KMS-11 (cell line): Measurements from ENCODE around the gene NCK2.
"Not testable (repeated sequence)": the region's sequence is repeated elsewhere in the genome, so short reads cannot be mapped to it uniquely, and the experiment has no call there.

Experiments used
- H2AFZ ChIP-seq: fragments of 200-600 bp; sonication (generic); 2 replicates; pipeline ENCODE4 v1.6.1; 2016; ENCODE audit warnings: antibody characterized with exemption, mixed run types, low read depth
- H3K27ac ChIP-seq: fragments of 200-600 bp; sonication (generic); 2 replicates; pipeline ENCODE4 v1.6.1; 2016; ENCODE audit warnings: mild to moderate bottlenecking, mixed run types
- H3K27me3 ChIP-seq: fragments of 200-600 bp; sonication (generic); 2 replicates; pipeline ENCODE4 v1.6.1; 2017; ENCODE audit warnings: mild to moderate bottlenecking, low read depth, mixed run types, moderate library complexity; ENCODE audit not compliant: insufficient read depth
- H3K36me3 ChIP-seq: fragments of 200-600 bp; sonication (generic); 2 replicates; pipeline ENCODE4 v1.6.1; 2017; ENCODE audit warnings: mild to moderate bottlenecking, mixed run types; ENCODE audit not compliant: insufficient read depth
- H3K4me1 ChIP-seq: fragments of 200-600 bp; sonication (generic); 2 replicates; pipeline ENCODE4 v1.6.1; 2016; ENCODE audit warnings: mild to moderate bottlenecking, low read depth, mixed run types; ENCODE audit not compliant: poor library complexity, severe bottlenecking
- H3K4me2 ChIP-seq: fragments of 200-600 bp; sonication (generic); 2 replicates; pipeline ENCODE4 v1.7.0; 2016; ENCODE audit warnings: mild to moderate bottlenecking, mixed run types
- H3K4me3 ChIP-seq: fragments of 200-600 bp; sonication (generic); IDR thresholded peaks from 2 replicates; pipeline ENCODE4 v1.6.1; 2017; ENCODE audit warnings: low read depth, low read length, mixed read lengths; ENCODE audit not compliant: insufficient read depth
- H3K79me2 ChIP-seq: fragments of 200-600 bp; sonication (generic); 2 replicates; pipeline ENCODE4 v1.6.1; 2016; ENCODE audit warnings: low read depth, mixed run types; ENCODE audit not compliant: insufficient read depth
- H3K9ac ChIP-seq: fragments of 200-600 bp; sonication (generic); 2 replicates; pipeline ENCODE4 v1.6.1; 2016; ENCODE audit warnings: mild to moderate bottlenecking, mixed run types
- H4K20me1 ChIP-seq: fragments of 200-600 bp; sonication (generic); 2 replicates; pipeline ENCODE4 v1.6.1; 2016; ENCODE audit warnings: mild to moderate bottlenecking, mixed run types; ENCODE audit not compliant: insufficient read depth
- CTCF ChIP-seq: fragments of 200-600 bp; sonication (generic); conservative IDR thresholded peaks from 2 replicates; pipeline ENCODE4 v1.6.1; 2017; ENCODE audit warnings: low read depth, mild to moderate bottlenecking, antibody characterized with exemption, low read length, moderate library complexity, mixed read lengths

Gene NCK2

DNA sequence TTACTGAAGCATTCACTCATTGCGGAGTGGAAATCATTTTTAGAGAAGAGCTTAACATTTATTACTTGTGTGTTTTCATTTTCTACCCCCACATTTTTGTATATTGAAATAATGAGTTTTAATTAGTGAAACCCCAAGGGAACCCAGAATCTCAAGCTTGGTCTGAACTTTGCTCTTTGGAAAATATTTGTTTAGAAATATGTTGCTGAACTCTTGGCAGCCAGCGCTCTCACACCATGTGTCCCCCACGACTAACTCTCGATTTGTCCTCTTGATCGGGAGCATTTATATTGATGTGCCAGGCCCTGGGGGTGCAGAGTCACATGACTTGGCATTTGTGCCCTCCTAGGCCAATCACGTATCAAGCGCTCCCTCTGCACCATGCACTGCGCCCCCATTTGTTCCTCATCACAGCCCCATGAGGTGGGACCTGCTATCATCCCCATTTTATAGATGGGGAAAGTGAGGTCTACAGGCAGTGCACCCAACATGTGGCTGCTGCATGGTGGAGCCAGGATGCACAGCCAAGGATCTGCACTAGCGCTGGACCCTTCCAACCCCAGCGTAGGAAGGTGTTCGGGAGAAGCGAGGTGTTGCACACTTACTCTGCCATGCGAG is 149.7 kb downstream of the NCK2 start:
- Histone ChIP-seq H2AFZ (no peak overlapping the region), H3K36me3 (no peaks in the 10 kb centered on the region), H4K20me1 (no peaks in the 10 kb centered on the region), H3K4me2 (no peak overlapping the region), H3K27ac (no peak overlapping the region), H3K9ac (no peak overlapping the region), H3K4me1 (no peaks in the 10 kb centered on the region), H3K27me3 (no peaks in the 10 kb centered on the region), H3K79me2 (no peaks in the 10 kb centered on the region), H3K4me3 (no peak overlapping the region)
- TF ChIP-seq CTCF = no peak

GRCh38 chr2:105895990-105896764 is 151.5 kb downstream of the NCK2 start:
- Histone ChIP-seq H3K79me2 (no peaks in the 10 kb centered on the region), H3K27ac (no peak overlapping the region), H4K20me1 (no peaks in the 10 kb centered on the region), H3K4me3 (no peak overlapping the region), H3K27me3 (no peaks in the 10 kb centered on the region), H2AFZ (no peak overlapping the region), H3K36me3 (no peaks in the 10 kb centered on the region), H3K9ac (no peak overlapping the region), H3K4me1 (no peaks in the 10 kb centered on the region), H3K4me2 (no peak overlapping the region)
- TF ChIP-seq CTCF = no peak

- H3K36me3 ChIP-seq = no peaks in the 10 kb centered on the region
- no peak overlapping the region for H3K9ac ChIP-seq
- no peak overlapping the region for H3K4me3 ChIP-seq
- H3K79me2 ChIP-seq = no peaks in the 10 kb centered on the region
- no peak overlapping the region for H3K27ac ChIP-seq
- H4K20me1 ChIP-seq = no peaks in the 10 kb centered on the region
- no peak overlapping the region for H2AFZ ChIP-seq
- no peak for TF ChIP-seq CTCF
- H3K27me3 ChIP-seq = no peaks in the 10 kb centered on the region
- H3K4me1 ChIP-seq = no peaks in the 10 kb centered on the region
- H3K4me2 ChIP-seq = no peak overlapping the region
Observed at GRCh38 chr2:105896765-105897163, 152.1 kb downstream of the NCK2 start.

GRCh38 chr2:105897694-105898093 is 153.0 kb downstream of the NCK2 start:
- not testable (repeated sequence) for H3K27me3 ChIP-seq, H3K9ac ChIP-seq, H3K4me2 ChIP-seq, H3K4me3 ChIP-seq, H3K79me2 ChIP-seq, H3K36me3 ChIP-seq, H3K4me1 ChIP-seq, H4K20me1 ChIP-seq, H3K27ac ChIP-seq, H2AFZ ChIP-seq
